CD4-positive, alpha-beta T cell treated with Interleukin-15 for 1 hour (primary cell): ENCODE data around the gene CCDC102A.
A peak's percentile ranks its signal among the peaks of the same experiment; 100 is the strongest.
"Not testable (repeated sequence)": the region's sequence is repeated elsewhere in the genome, so short reads cannot be mapped to it uniquely, and the experiment has no call there.

Experiments used
- DNase-seq: peaks from one replicate; pipeline ENCODE4 v3.0.0-alpha.2; 2020

The CCDC102A gene

GRCh38 chr16:57564571-57565270 is 28.4 kb upstream of the CCDC102A start:
- DNase-seq, result no peak

GRCh38 chr16:57563761-57564160 is 27.4 kb upstream of the CCDC102A start:
- no peak for DNase-seq

- DNase-seq, result no peak
Measured at GRCh38 chr16:57563487-57563750, 27.0 kb upstream of the CCDC102A start.

GRCh38 chr16:57562669-57563486 is 26.5 kb upstream of the CCDC102A start:
- DNase-seq, result no peak

GRCh38 chr16:57562066-57562465 is 25.7 kb upstream of the CCDC102A start:
- DNase-seq, result no peak

DNA sequence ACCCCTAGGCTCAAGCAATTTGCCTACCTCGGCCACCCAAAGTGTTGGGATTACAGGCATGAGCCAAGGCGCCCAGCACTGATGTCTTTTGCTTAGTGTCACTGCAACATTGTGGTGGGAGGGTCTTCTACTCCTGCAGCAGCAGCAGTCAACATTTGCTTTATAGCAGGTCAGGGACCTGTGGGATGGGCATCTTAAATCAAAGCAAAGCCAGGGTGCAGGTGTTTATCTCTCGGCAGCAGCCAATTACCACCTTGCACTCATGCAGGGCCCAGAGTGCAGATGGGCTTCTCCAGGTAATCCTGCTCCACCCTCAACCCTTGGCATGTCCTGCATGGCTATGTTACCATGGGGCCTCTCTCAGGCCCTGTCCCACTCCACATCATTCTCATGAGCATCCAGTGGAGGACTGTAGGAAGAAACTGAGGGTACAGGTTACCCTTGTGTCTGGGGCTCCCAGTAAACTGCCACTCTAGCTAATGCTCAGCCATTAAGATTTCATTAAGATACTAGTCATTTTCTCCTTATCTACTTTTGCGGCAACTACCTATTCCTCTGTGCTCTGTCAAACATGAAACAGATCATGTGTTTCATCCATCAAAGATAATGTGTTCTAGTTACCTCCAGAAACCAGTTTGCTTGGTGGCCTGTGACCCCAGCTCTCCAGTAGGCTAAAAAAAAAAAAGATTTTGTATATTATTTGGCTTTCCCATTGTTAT is 22.9 kb upstream of the CCDC102A start:
- no peak for DNase-seq

GRCh38 chr16:57556941-57557541 is 20.7 kb upstream of the CCDC102A start:
- DNase-seq, result no peak

- DNase-seq, result no peak
Measured at GRCh38 chr16:57555831-57556230, 19.5 kb upstream of the CCDC102A start.

DNA sequence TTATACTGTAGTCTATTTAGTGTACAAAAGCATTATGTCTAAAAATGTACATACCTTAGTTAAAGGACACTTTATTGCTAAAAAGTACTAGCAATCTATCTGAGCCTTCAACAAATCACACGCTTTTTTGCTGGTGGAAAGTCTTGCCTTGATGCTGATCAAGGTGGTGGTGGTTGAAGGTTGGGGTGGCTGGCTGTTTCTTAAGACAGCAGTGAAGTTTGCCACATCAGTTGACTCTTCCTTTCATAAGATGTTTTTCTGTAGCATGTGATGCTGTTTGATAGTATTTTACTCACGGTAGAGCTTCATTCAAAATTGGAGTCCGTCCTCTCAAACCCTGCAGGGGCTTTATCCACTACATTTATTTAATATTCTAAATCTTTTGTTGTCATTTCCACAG is 14.7 kb upstream of the CCDC102A start:
- no peak for DNase-seq

GRCh38 chr16:57549730-57550129 is 13.4 kb upstream of the CCDC102A start:
- DNase-seq, result no peak

GRCh38 chr16:57548408-57548807 is 12.0 kb upstream of the CCDC102A start:
- DNase-seq, result no peak

GRCh38 chr16:57547524-57547923 is 11.2 kb upstream of the CCDC102A start:
- DNase-seq, result not testable (repeated sequence)

DNA sequence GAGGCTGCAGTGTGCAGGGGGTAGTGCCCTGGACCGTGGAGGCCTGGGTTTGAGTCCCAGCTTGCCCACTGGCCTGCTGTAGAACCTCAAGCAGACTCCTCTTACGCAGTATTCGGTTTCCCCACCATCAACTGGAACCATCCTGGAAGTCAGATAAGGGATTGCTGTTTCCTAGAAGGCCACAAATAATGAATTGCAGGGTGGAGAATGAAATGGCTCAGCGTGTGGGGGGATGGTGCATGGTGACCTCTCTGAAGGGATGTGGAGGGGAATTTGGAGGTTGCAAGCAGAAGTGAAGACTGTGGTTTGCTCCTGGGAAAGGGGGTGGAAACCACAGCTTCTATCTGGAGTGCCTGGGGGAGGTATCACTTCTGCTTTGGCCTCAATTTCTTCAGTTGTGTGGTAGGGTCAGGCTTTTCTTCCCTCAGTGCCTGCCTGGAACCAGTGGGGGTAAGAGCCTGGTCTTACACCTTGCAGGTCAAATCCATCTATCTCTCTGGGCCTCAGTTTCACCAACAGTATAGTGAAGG is 7.8 kb upstream of the CCDC102A start:
- DNase-seq, result peak; percentile 73

- DNase-seq, result no peak
Measured at GRCh38 chr16:57541754-57542435, 5.5 kb upstream of the CCDC102A start.

GRCh38 chr16:57540906-57541753 is 4.8 kb upstream of the CCDC102A start:
- no peak for DNase-seq

DNA sequence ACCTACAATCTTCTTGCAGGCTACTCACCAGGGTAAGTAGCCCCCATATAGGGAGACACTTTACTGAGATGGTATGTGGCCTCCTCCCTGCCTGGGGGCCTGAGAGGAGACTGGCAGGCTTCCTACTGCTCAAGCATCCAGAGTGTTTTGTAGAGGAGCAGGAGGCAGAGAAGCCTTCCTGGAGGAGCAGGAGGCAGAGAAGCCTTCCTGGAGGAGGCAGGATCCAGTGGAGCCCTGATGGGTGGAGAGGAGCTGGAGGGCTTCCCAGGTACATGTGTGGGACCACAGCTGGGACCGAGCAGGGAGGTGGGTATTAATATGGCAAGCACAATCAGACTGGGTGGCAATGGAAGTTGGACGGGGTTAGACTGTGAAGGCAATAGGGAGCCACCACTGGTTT is 4.0 kb upstream of the CCDC102A start:
- no peak for DNase-seq

- no peak for DNase-seq
Measured at GRCh38 chr16:57539072-57539796, 2.9 kb upstream of the CCDC102A start.

DNA sequence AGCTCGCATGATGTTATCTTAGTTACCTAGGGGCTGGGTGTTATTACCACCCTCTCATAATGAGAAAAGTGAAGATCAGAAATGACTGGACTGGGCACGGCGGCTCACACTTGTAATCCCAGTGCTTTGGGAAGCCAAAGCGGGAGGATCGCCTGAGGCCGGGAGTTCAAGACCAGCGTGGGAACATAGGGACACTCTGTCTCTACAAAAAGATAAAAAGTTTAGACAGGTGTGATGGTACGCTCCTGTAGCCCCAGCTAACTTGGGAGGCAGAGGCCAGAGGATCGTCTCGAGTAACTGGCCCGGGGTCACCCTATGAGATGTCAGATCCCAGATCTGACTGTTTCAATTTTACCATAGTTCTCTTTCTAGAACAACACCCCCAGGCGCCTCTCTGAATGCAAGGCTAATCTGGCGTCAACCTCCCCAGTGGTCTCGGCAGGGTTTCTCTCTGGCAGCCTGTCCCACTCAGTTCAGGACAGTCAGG is 1.9 kb upstream of the CCDC102A start:
- DNase-seq, result no peak

DNA sequence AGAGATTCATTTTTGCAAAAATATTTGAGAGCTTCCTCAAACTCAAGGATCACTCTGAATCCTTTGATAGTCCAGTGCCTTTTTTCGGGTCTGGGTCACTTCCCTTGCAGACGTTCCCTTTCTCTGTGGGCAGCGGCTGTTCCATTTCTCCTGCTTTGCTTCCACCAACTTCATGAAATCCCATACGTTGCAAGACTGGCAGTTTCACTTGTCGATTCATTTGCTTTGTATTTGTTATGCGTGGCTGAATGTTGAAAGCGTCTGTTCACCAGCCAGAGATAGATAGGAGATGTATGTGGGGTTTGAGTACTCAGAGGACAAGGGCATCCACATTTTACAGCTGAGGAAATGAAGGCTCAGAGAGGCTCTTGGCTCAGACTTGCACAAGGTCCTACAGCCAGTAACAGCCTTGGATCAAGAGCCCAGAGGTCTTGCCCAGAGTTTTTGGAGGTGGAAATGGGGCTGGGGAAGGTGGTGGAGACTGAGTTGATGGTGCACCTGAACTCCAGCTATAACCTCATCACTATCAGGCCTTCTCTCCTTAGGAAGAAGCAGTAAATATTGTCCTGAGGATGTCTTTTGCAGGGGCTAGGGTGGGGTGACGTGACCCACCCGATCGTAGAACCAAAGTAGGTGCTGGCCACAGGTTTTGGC is 1.3 kb upstream of the CCDC102A start:
- DNase-seq, result no peak

GRCh38 chr16:57537194-57537505 is 779 bp upstream of the CCDC102A start:
- DNase-seq, result no peak
